Ishikawa (cell line): ENCODE results near the gene MAL.

Source experiments
- CREB1 ChIP-seq: IDR thresholded peaks from 2 replicates; pipeline ENCODE4 v1.6.1; 2012; ENCODE audit warnings: low read depth
- USF1 ChIP-seq: IDR thresholded peaks from 2 replicates; pipeline ENCODE4 v1.6.1; 2012

DNA sequence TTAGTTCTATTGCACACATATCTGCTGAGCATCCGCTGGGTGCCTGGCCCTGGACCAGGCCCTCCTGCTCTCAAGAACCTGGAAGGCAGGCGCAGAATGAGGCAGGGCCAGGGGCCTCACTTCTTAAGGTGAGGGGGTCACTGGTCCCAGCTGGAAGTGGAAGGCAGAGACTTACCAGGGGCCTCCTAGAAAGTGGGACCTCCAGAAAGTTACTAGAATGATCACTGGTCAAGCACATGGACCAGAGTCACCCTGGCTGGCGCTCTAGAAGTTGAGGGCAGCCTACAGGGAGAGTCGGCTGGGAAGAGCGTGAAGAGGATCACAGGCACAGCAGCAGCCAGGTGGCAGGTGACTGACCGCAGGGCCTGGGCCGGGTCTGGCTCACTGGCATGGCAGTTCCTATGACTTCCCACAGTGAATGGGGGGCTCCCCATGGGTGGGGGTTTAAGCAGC, 26.1 kb upstream of the MAL start:
- TF ChIP-seq CREB1: no peak
- no peak for TF ChIP-seq USF1
